Dendritic cell treated with granulocyte-macrophage colony-stimulating factor and Interleukin-4, amounts not matched to agents 40 ng/mL and 50 ng/mL, for 4 days (primary cell): ENCODE measurements around the gene KCNJ4.

ENCODE experiments used
- H3K27ac Mint-ChIP-seq: one replicate; pipeline ENCODE4 v1.8.0; 2022; ENCODE audit warnings: mild to moderate bottlenecking, mixed read lengths
- H3K27me3 Mint-ChIP-seq: one replicate; pipeline ENCODE4 v1.8.0; 2022; ENCODE audit warnings: mild to moderate bottlenecking, mixed read lengths
- H3K36me3 Mint-ChIP-seq: one replicate; pipeline ENCODE4 v1.8.0; 2022; ENCODE audit warnings: low read depth, mixed read lengths
- H3K4me1 Mint-ChIP-seq: one replicate; pipeline ENCODE4 v1.8.0; 2022; ENCODE audit warnings: low read depth, mixed read lengths
- H3K4me3 Mint-ChIP-seq: one replicate; pipeline ENCODE4 v1.8.0; 2022; ENCODE audit warnings: mild to moderate bottlenecking, moderate library complexity, mixed read lengths
- H3K9me3 Mint-ChIP-seq: one replicate; pipeline ENCODE4 v1.8.0; 2022; ENCODE audit warnings: mixed read lengths
- intact Hi-C: fragments of 100-400 bp; cut with micrococcal nuclease; formaldehyde crosslinking; loops from one replicate; pipeline ENCODE4 v1.15.0; 2022

The KCNJ4 gene

DNA sequence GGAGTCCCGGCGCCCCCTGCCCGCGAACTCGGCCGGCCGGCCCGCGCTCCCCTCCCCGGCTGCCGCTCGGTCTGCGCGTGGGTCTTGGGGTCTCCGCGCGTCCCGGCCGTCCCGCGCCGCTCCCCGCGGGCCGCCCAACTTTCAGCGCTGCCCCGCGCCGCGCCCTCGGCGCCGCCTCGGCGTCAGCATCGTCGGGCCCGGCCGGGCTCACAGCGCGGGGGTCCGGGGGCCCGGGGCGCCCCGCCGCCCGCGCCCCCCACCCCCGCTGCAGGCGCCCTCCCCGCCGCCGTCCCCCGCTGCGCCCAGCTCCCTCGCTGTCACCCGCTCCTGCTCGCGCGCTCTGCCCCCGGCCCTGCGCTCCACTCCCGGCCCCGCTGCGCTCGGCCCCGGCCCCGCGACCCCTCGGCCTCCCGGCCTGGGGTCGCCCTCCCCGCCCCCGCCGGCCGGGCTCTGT is at the start of gene KCNJ4:
KCNJ4 (minus strand) TSS at position 124 of the 454 bp plus-strand sequence. CDS start 27,067 bp downstream, outside the sequence.
- Mint-ChIP-seq H3K27ac (no peak within 1 kb of the TSS), H3K36me3 (no peaks in the 10 kb centered on the region), H3K27me3 (peaks cover 91% of the 10 kb centered on the region), H3K4me1 (peaks cover 9% of the 10 kb centered on the region), H3K9me3 (no peaks in the 10 kb centered on the region), H3K4me3 (peak within 1 kb of the TSS; percentile 56)
- intact Hi-C loops: no loop called here

DNA sequence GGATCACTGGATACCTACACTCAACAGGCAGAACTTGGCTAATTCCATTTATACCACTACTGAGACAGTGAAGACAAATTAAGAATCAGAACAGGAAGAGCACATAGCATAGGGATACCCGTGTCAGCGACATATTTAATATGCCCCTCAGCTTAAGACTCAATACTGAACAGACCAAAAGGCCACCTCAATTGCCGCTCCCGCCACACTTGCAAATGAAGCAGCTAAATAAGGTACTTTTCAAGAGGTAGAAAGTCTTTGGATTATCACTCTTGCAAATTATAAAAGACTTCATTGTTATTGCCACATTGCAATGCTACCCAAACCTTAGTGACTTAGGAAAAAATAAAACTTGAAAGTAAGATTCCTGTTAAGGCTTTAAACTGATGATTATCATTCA is 48.0 kb upstream of the KCNJ4 start:
- Mint-ChIP-seq H3K27me3 (peaks cover 2% of the 10 kb centered on the region), H3K4me1 (peaks cover 41% of the 10 kb centered on the region), H3K36me3 (peaks cover 83% of the 10 kb centered on the region), H3K27ac (no peak overlapping the region), H3K9me3 (no peaks in the 10 kb centered on the region), H3K4me3 (peak overlapping the region; percentile 9)
- intact Hi-C loops: loop anchor here (2.0 to 10.0 kb wide), 3 partner anchors 14 to 182 kb away; partner anchors contain the start of genes DMC1 and TOMM22

DNA sequence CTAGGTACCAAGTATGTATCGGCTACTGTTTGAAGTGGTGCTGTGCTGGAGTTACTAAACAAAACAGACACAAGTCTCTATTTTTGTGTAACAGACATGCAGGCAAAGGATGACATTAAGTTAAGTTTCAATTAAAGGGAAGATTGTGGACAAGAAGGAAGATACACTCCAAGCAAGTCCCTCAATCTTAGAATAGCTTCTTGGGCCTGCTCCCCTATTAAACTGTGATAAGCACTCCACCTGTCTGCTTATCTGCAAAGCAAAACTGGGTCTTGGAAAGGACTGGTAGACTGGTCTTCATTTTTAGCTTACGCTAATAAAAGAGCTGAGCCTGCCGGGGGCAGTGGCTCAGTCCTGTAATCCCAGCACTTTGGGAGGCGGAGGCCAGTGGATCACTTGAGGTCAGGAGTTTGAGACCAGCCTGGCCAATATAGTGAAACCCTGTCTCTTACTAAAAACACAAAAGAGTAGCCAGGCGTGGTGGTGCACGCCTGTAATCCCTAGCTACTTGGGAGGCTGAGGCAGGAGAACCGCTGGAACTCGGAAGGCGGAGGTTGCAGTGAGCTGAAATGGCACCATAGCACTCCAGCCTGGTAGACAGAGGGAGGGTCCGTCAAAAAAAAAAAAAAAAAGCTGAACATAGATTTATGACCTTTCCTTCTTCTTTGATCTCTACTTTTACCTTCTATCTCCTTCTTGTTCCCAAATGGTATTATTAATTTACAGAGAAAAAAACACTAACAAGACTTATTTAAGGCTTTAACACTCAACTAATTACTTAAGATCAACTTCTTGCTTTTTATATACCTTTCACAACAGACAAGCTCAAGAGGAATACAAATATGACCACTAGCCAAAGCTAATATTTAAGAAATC is 47.0 kb upstream of the KCNJ4 start:
- H3K36me3 Mint-ChIP-seq: peaks cover 93% of the 10 kb centered on the region
- no peaks in the 10 kb centered on the region for H3K9me3 Mint-ChIP-seq
- no peak overlapping the region for H3K4me3 Mint-ChIP-seq
- no peak overlapping the region for H3K27ac Mint-ChIP-seq
- H3K27me3 Mint-ChIP-seq: no peaks in the 10 kb centered on the region
- H3K4me1 Mint-ChIP-seq: peaks cover 41% of the 10 kb centered on the region
- intact Hi-C loops: loop anchor here (2.0 to 10.0 kb wide), 3 partner anchors 13 to 183 kb away; partner anchors contain the start of genes DMC1 and TOMM22

- Mint-ChIP-seq H3K27ac (no peak overlapping the region), H3K36me3 (peaks cover 100% of the 10 kb centered on the region), H3K9me3 (no peaks in the 10 kb centered on the region), H3K27me3 (no peaks in the 10 kb centered on the region), H3K4me3 (no peak overlapping the region), H3K4me1 (peaks cover 15% of the 10 kb centered on the region)
- intact Hi-C loops: no loop called here
These were observed 42.9 kb upstream of the KCNJ4 start for GRCh38 chr22:38497869-38498268.

DNA sequence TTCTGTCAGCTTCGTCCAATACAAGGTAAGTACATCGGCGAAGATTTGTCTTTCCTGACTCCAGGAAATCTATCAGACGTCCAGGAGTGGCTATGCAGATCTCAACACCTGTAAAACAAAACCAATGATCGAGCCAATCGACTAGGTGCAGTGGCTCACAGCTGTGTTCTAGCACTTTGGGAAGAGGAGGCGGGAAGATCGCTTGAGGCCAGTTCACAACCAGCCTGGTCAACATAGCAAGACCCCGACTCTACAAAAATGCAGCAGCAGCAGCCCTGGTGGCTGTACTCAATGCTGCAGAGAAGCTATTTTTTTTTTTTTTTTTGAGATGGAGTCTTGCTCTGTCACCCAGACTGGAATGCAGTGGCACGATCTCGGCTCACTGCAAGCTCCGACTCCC is 39.9 kb upstream of the KCNJ4 start:
- Mint-ChIP-seq H3K27me3 (no peaks in the 10 kb centered on the region), H3K4me1 (peaks cover 5% of the 10 kb centered on the region), H3K4me3 (no peak overlapping the region), H3K36me3 (peaks cover 97% of the 10 kb centered on the region), H3K9me3 (no peaks in the 10 kb centered on the region), H3K27ac (no peak overlapping the region)
- intact Hi-C loops: no loop called here

- no peak overlapping the region for H3K4me3 Mint-ChIP-seq
- intact Hi-C loops: no loop called here
- H3K4me1 Mint-ChIP-seq: peaks cover 5% of the 10 kb centered on the region
- no peak overlapping the region for H3K27ac Mint-ChIP-seq
- peaks cover 97% of the 10 kb centered on the region for H3K36me3 Mint-ChIP-seq
- no peaks in the 10 kb centered on the region for H3K9me3 Mint-ChIP-seq
- no peaks in the 10 kb centered on the region for H3K27me3 Mint-ChIP-seq
These were observed 39.5 kb upstream of the KCNJ4 start for GRCh38 chr22:38494498-38494897.

DNA sequence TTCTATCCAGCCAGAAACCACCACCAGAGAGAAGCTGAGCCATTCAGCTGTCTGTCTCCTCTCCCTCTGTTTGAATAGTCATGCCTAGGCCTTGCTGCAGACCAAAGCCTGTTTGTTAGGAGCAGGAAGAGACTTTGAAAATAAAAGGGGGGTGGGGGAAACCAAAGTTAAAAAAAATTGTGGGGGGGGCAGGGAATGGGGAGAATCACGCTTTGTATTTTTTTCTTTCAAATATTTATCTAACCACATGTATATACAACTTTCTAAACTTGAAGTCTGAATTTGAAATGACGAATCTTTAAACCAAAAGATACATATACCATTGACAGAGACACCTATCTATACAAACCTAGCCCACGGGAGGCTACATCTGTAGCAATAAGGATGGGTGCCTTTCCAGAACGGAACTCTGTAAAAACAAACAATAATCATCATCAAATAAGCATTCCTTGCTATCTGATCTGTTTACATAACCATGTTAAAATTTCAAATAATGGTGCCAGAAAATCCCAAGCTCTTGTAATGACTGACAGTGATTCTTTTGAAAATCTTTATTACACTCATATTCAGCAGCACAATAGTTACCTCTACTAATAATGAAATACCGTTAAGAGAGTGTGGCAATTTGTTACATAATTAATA is 36.8 kb upstream of the KCNJ4 start:
- Mint-ChIP-seq H3K27ac (no peak overlapping the region), H3K4me1 (no peaks in the 10 kb centered on the region), H3K4me3 (no peak overlapping the region), H3K36me3 (peaks cover 97% of the 10 kb centered on the region), H3K27me3 (no peaks in the 10 kb centered on the region), H3K9me3 (no peaks in the 10 kb centered on the region)
- intact Hi-C loops: no loop called here

GRCh38 chr22:38490915-38491314 is 35.9 kb upstream of the KCNJ4 start:
- H3K27ac Mint-ChIP-seq: no peak overlapping the region
- H3K36me3 Mint-ChIP-seq: peaks cover 97% of the 10 kb centered on the region
- no peaks in the 10 kb centered on the region for H3K27me3 Mint-ChIP-seq
- no peak overlapping the region for H3K4me3 Mint-ChIP-seq
- H3K4me1 Mint-ChIP-seq: no peaks in the 10 kb centered on the region
- no peaks in the 10 kb centered on the region for H3K9me3 Mint-ChIP-seq
- intact Hi-C loops: no loop called here

- no peak overlapping the region for H3K4me3 Mint-ChIP-seq
- no peaks in the 10 kb centered on the region for H3K4me1 Mint-ChIP-seq
- H3K27ac Mint-ChIP-seq: no peak overlapping the region
- H3K27me3 Mint-ChIP-seq: no peaks in the 10 kb centered on the region
- no peaks in the 10 kb centered on the region for H3K9me3 Mint-ChIP-seq
- H3K36me3 Mint-ChIP-seq: peaks cover 97% of the 10 kb centered on the region
- intact Hi-C loops: no loop called here
These were observed 35.5 kb upstream of the KCNJ4 start for GRCh38 chr22:38490475-38490874.

DNA sequence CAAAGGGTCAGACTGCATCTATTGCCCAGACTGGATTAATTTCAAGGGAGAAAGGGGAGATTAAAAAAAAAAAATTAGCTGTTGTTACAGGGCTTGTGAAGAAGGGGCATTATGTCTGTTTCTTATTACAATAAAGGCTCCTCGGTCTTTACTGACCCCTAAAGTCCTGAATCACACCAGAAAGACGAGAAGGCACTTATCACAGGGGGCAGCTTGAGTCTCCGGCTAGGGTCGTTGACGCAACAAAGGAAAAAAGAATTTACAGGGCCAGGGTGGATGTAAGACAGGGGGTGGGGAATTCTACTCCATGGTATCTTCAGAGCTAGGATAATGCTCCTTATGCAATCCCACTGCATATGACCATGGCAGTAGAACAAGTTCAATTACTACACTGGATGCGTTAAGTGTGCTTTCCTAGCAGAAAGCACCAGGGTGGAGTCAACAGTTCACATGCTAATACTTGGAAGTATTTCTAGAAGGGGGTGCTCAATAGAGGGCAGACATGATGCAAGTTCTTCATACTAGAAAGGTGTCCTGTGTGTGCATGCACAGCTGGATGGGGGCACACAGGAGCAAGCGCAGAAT is 34.7 kb upstream of the KCNJ4 start:
- Mint-ChIP-seq H3K4me3 (no peak overlapping the region), H3K4me1 (no peaks in the 10 kb centered on the region), H3K27ac (no peak overlapping the region), H3K36me3 (peaks cover 97% of the 10 kb centered on the region), H3K27me3 (no peaks in the 10 kb centered on the region), H3K9me3 (no peaks in the 10 kb centered on the region)
- intact Hi-C loops: loop anchor here (2.0 kb wide), 1 partner anchor 13 kb away; no protein-coding TSS in a partner anchor

GRCh38 chr22:38489142-38489541 is 34.1 kb upstream of the KCNJ4 start:
- Mint-ChIP-seq H3K9me3 (no peaks in the 10 kb centered on the region), H3K27me3 (no peaks in the 10 kb centered on the region), H3K27ac (no peak overlapping the region), H3K36me3 (peaks cover 97% of the 10 kb centered on the region), H3K4me1 (no peaks in the 10 kb centered on the region), H3K4me3 (no peak overlapping the region)
- intact Hi-C loops: loop anchor here (2.0 kb wide), 1 partner anchor 14 kb away; no protein-coding TSS in a partner anchor

DNA sequence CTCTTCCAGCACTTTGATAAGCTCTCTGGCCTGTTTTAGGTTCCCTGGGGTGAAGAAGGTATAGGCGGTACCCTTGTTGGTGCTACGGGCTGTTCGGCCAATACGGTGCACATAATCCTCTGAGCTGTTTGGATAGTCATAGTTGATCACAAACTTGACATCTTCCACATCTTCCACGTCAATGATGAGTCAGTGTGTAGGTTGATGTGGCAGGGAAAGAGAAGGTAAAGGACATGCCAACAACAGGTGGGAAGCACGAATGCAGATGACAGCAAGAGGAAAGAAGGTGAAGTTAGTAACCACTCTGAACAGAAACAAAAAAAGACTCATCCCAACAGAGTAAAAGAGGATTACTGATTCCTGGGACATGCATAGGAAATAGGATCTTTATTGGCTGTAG is 32.9 kb upstream of the KCNJ4 start:
- H3K4me3 Mint-ChIP-seq: no peak overlapping the region
- H3K27me3 Mint-ChIP-seq: no peaks in the 10 kb centered on the region

DNA sequence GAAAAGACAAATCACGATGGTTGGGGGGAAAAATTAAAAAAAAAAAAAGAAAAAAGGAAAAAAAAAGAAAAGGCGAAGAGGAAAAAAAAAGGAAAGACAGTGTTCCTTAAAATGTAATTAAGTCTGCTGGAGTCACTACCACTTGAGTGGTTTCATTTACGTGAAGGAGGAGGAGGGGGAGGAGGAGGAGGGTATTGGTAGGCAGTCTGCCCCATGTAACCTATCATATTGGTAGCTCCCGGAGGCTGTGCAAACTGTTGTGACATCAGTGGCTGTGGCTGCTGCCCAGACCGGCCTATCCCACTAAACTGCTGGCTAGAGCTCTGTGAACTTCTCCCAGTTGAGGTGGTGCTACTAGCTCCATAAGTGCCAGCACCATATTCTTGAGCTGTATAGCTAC is 30.8 kb upstream of the KCNJ4 start:
- Mint-ChIP-seq H3K4me1 (no peaks in the 10 kb centered on the region), H3K27me3 (no peaks in the 10 kb centered on the region), H3K36me3 (peaks cover 100% of the 10 kb centered on the region), H3K4me3 (no peak overlapping the region), H3K9me3 (no peaks in the 10 kb centered on the region), H3K27ac (no peak overlapping the region)
- intact Hi-C loops: no loop called here

More for the DNA sequence above, 32.9 kb upstream of the KCNJ4 start:
- peaks cover 97% of the 10 kb centered on the region for H3K36me3 Mint-ChIP-seq
- intact Hi-C loops: loop anchor here (2.0 kb wide), 1 partner anchor 15 kb away; no protein-coding TSS in a partner anchor
- no peak overlapping the region for H3K27ac Mint-ChIP-seq
- no peaks in the 10 kb centered on the region for H3K4me1 Mint-ChIP-seq
- no peaks in the 10 kb centered on the region for H3K9me3 Mint-ChIP-seq

- intact Hi-C loops: no loop called here
- no peaks in the 10 kb centered on the region for H3K27me3 Mint-ChIP-seq
- no peaks in the 10 kb centered on the region for H3K4me1 Mint-ChIP-seq
These were observed 29.2 kb upstream of the KCNJ4 start for GRCh38 chr22:38484244-38484643.

More at GRCh38 chr22:38484244-38484643, 29.2 kb upstream of the KCNJ4 start:
- Mint-ChIP-seq H3K27ac (no peak overlapping the region), H3K9me3 (no peaks in the 10 kb centered on the region), H3K4me3 (no peak overlapping the region), H3K36me3 (peaks cover 90% of the 10 kb centered on the region)
